Hepatocyte (in vitro differentiated cells): Measurements from ENCODE around the gene EPHX1. TPM values are rescaled to one million over a fixed set of nuclear protein-coding genes. Genes with fewer than 3 reads are reported as not detected.

ENCODE experiments used
- DNase-seq: peaks from one replicate; pipeline ENCODE4 v3.0.0-alpha.2; 2016; ENCODE audit warnings: low spot score
- H2AFZ ChIP-seq: fragments of 200-600 bp; sonication (generic); 2 replicates; pipeline ENCODE4 v1.6.0; 2016; ENCODE audit warnings: antibody characterized with exemption, mild to moderate bottlenecking
- H3K27ac ChIP-seq: fragments of 200-600 bp; sonication (generic); 2 replicates; pipeline ENCODE4 v1.5.1; 2016; ENCODE audit warnings: mild to moderate bottlenecking
- H3K27me3 ChIP-seq: fragments of 200-600 bp; sonication (generic); 2 replicates; pipeline ENCODE4 v1.6.1; 2016
- H3K36me3 ChIP-seq: fragments of 200-600 bp; sonication (generic); replicated peaks from 2 replicates; pipeline ENCODE4 v1.5.1; 2016; ENCODE audit warnings: low read depth; ENCODE audit not compliant: insufficient read depth
- H3K4me1 ChIP-seq: fragments of 200-600 bp; sonication (generic); 2 replicates; pipeline ENCODE4 v1.5.1; 2016; ENCODE audit warnings: mild to moderate bottlenecking, moderate library complexity; ENCODE audit not compliant: insufficient read depth
- H3K4me2 ChIP-seq: fragments of 200-600 bp; sonication (generic); 2 replicates; pipeline ENCODE4 v1.6.0; 2016
- H3K4me3 ChIP-seq: fragments of 200-600 bp; sonication (generic); 2 replicates; pipeline ENCODE4 v1.5.1; 2016; ENCODE audit warnings: mild to moderate bottlenecking
- H3K79me2 ChIP-seq: fragments of 200-600 bp; sonication (generic); 2 replicates; pipeline ENCODE4 v1.6.0; 2017; ENCODE audit warnings: mild to moderate bottlenecking
- H3K9me2 ChIP-seq: fragments of 200-600 bp; sonication (generic); replicated peaks from 2 replicates; pipeline ENCODE4 v1.6.0; 2017; ENCODE audit warnings: mild to moderate bottlenecking; ENCODE audit not compliant: insufficient read depth
- H3K9me3 ChIP-seq: fragments of 200-600 bp; sonication (generic); 2 replicates; pipeline ENCODE4 v1.5.1; 2016; ENCODE audit warnings: low read depth, mild to moderate bottlenecking
- H4K20me1 ChIP-seq: fragments of 200-600 bp; sonication (generic); 2 replicates; pipeline ENCODE4 v1.6.0; 2016; ENCODE audit warnings: mild to moderate bottlenecking; ENCODE audit not compliant: insufficient read depth, poor library complexity, severe bottlenecking
- EZH2 ChIP-seq: fragments of 200-600 bp; sonication (generic); IDR thresholded peaks from 2 replicates; pipeline ENCODE4 v1.6.1; 2016; ENCODE audit warnings: antibody characterized with exemption, mild to moderate bottlenecking, borderline replicate concordance
- EZH2phosphoT487 ChIP-seq: fragments of 200-600 bp; sonication (generic); IDR thresholded peaks from one replicate; pipeline ENCODE4 v1.6.1; 2018; ENCODE audit warnings: antibody characterized with exemption, mild to moderate bottlenecking, low read depth, moderate library complexity; ENCODE audit not compliant: unreplicated experiment, severe bottlenecking
- WGBS: methylation state at CpG from one replicate; pipeline ENCODE4 v1.1.6; 2016; ENCODE audit warnings: low lambda C conversion rate; ENCODE audit errors: missing lambda C conversion rate; 5-methylcytosine and 5-hydroxymethylcytosine counted together
- polyA plus RNA-seq: library from polyadenylated mRNA; unstranded; fragments of >200 nt; fragmentation: Nextera tagmentation; extraction: Ambion mirVana; gene quantifications from 2 replicates; pipeline ENCODE4 v1.2.1, GENCODE V29; 2016
- total RNA-seq: library from RNA; depleted of rRNA; stranded (reverse); fragments of >200 nt; gene quantifications from 2 replicates; pipeline ENCODE4 v1.2.3, GENCODE V29; 2014
- TF ChIP-seq, protein P1 (sequence below): fragments of 200-600 bp; sonication (generic); IDR thresholded peaks from 2 replicates; pipeline ENCODE4 v1.5.1; 2016; ENCODE audit warnings: antibody characterized with exemption, mild to moderate bottlenecking; ENCODE audit not compliant: poor library complexity

The EPHX1 gene
- total and polyA plus RNA-seq, 2 experiments from 2014 or later = 133 to 138 TPM

DNA sequence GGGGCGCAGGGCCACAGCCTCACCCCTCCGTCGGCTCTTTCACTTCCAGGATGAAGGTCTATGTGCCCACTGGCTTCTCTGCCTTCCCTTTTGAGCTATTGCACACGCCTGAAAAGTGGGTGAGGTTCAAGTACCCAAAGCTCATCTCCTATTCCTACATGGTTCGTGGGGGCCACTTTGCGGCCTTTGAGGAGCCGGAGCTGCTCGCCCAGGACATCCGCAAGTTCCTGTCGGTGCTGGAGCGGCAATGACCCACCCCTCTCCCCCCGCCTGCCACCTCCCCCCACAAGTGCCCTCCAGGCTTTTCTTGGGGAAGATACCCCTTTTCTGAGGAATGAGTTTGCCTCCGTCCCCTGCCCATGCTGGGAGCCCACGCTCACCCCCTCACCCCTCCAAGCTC is 35.2 kb downstream of the EPHX1 start:
- 91% methylated on average over 9 of the region's 14 CpGs for WGBS
- DNase-seq = no peak
- Histone ChIP-seq H3K9me3 (no peaks in the 10 kb centered on the region), H3K4me1 (peaks cover 4% of the 10 kb centered on the region), H3K79me2 (no peaks in the 10 kb centered on the region), H3K27me3 (no peaks in the 10 kb centered on the region), H4K20me1 (no peaks in the 10 kb centered on the region), H2AFZ (no peak overlapping the region), H3K36me3 (no peaks in the 10 kb centered on the region), H3K9me2 (no peaks in the 10 kb centered on the region), H3K4me2 (no peak overlapping the region), H3K4me3 (no peak overlapping the region), H3K27ac (no peak overlapping the region)
- TF ChIP-seq, protein P1, sequence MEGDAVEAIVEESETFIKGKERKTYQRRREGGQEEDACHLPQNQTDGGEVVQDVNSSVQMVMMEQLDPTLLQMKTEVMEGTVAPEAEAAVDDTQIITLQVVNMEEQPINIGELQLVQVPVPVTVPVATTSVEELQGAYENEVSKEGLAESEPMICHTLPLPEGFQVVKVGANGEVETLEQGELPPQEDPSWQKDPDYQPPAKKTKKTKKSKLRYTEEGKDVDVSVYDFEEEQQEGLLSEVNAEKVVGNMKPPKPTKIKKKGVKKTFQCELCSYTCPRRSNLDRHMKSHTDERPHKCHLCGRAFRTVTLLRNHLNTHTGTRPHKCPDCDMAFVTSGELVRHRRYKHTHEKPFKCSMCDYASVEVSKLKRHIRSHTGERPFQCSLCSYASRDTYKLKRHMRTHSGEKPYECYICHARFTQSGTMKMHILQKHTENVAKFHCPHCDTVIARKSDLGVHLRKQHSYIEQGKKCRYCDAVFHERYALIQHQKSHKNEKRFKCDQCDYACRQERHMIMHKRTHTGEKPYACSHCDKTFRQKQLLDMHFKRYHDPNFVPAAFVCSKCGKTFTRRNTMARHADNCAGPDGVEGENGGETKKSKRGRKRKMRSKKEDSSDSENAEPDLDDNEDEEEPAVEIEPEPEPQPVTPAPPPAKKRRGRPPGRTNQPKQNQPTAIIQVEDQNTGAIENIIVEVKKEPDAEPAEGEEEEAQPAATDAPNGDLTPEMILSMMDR = no peak

DNA sequence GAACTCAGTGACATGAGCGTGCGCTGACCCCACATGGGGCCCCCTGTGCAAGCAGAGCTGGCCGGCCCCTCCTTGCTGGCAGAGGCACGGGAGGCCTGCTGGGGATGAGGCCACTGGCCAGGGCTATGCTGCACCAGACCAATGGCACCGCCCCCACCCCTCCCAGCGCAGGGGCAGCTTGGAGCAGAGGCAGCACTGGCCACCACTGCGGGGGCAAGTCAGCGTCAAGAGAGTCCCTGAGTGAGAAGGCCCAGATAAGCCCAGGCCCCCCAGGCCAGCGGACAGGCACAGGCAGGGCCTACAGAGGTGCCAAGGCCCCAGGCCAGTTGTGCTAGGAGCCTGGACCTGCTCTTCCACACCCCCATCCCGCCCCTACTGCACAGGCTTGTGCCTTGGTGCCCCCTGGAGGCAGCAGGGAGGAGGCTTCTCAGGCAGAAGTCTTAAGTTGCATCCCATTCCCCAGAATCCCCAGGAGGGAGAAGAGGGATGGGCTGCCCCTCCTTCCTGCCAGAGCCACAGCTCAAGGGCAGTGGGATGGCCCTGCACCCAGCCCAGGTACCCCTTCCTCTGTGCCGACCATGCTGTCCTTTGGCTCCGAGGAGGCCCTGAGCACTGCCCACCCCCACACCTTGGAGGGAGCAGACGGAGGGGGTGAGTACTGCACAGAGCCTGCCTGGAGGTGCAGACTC is 35.8 kb downstream of the EPHX1 start:
- Histone ChIP-seq H3K9me3 (no peaks in the 10 kb centered on the region), H4K20me1 (no peaks in the 10 kb centered on the region), H3K4me1 (peaks cover 4% of the 10 kb centered on the region), H3K4me3 (no peak overlapping the region), H3K27me3 (no peaks in the 10 kb centered on the region), H3K27ac (no peak overlapping the region), H3K4me2 (no peak overlapping the region), H3K9me2 (no peaks in the 10 kb centered on the region), H3K79me2 (no peaks in the 10 kb centered on the region), H3K36me3 (no peaks in the 10 kb centered on the region), H2AFZ (no peak overlapping the region)
- 57% methylated on average over 13 of the region's 13 CpGs for WGBS
- TF ChIP-seq, protein P1 = peak; percentile 69
- no peak for TF ChIP-seq EZH2phosphoT487
- no peak for TF ChIP-seq EZH2
- DNase-seq = peak; percentile 83

GRCh38 chr1:225846331-225847310 is 36.7 kb downstream of the EPHX1 start:
- WGBS = 94% methylated on average over 20 of the region's 20 CpGs
- no peaks in the 10 kb centered on the region for H3K9me3 ChIP-seq
- no peak overlapping the region for H3K27ac ChIP-seq
- no peak for DNase-seq
- no peak for TF ChIP-seq EZH2
- TF ChIP-seq, protein P1 = no peak
- no peak for TF ChIP-seq EZH2phosphoT487
- H3K4me1 ChIP-seq = peaks cover 4% of the 10 kb centered on the region
- H3K4me3 ChIP-seq = no peak overlapping the region
- no peak overlapping the region for H3K4me2 ChIP-seq
- no peaks in the 10 kb centered on the region for H3K9me2 ChIP-seq
- no peaks in the 10 kb centered on the region for H3K79me2 ChIP-seq
- no peaks in the 10 kb centered on the region for H3K36me3 ChIP-seq
- H4K20me1 ChIP-seq = no peaks in the 10 kb centered on the region
- H2AFZ ChIP-seq = no peak overlapping the region
- H3K27me3 ChIP-seq = no peaks in the 10 kb centered on the region
